Adrenal gland (tissue), 12 donors: Measurements from ENCODE around the gene GLT8D1. TPM values are rescaled to one million over a fixed set of nuclear protein-coding genes. Genes with fewer than 3 reads are reported as not detected.

Experiments used
- DNase-seq, 7 donors: peaks; one replicate each; pipeline ENCODE4 v3.0.0-alpha.2; 2019 to 2020
- H3K27ac ChIP-seq, 5 donors: fragments of 200-600 bp; sonication (generic) in 4 of 5; 1 replicate in 3 of 5; 2 replicates in 2 of 5; pipeline versions ENCODE4 v1.5.1 to v1.8.0; 2016 to 2020; ENCODE audit warnings: mild to moderate bottlenecking in 1 of 5
- H3K27me3 ChIP-seq: fragments of 200-600 bp; 2 replicates; pipeline ENCODE4 v1.8.0; 2021
- H3K36me3 ChIP-seq, 2 donors: fragments of 200-600 bp; replicated peaks in 1 of 2; 1 replicate in 1 of 2; 2 replicates in 1 of 2; pipeline versions ENCODE4 v1.5.1 to v1.8.0; 2018 to 2022
- H3K4me1 ChIP-seq, 2 donors: fragments of 200-600 bp; replicated peaks in 1 of 2; 1 replicate in 1 of 2; 2 replicates in 1 of 2; pipeline versions ENCODE4 v1.5.1 to v1.8.0; 2018 to 2021
- H3K4me3 ChIP-seq, 4 donors: fragments of 200-600 bp; sonication (generic) in 3 of 4; one replicate each; pipeline ENCODE4 v1.5.1; 2016 to 2018
- H3K9me3 ChIP-seq, 3 donors: fragments of 200-600 bp; sonication (generic) in 1 of 3; replicated peaks in 1 of 3; 1 replicate in 2 of 3; 2 replicates in 1 of 3; pipeline versions ENCODE4 v1.5.1 to v1.8.0; 2016 to 2021
- POLR2A ChIP-seq, 2 donors: fragments of 450-650 bp; IDR thresholded peaks; one replicate each; pipeline ENCODE4 v1.6.1; 2017; ENCODE audit warnings: antibody characterized with exemption in 2 of 2, mild to moderate bottlenecking in 2 of 2, moderate library complexity in 1 of 2
- WGBS, 4 donors: extraction: QIAGEN DNeasy Blood & Tissue Kit in 2 of 4; methylation state at CpG; one replicate each; pipeline versions ENCODE4 v1.1.5 to v1.1.7; 2013 to 2017; 5-methylcytosine and 5-hydroxymethylcytosine counted together
- intact Hi-C, 2 donors: fragments of 100-400 bp; cut with DNase I; formaldehyde crosslinking; loops; one replicate each; pipeline versions ENCODE4 v1.14.1 to v1.15.0; 2022 to 2023
- polyA plus RNA-seq, 3 donors: library from polyadenylated mRNA; stranded (reverse); fragments of 200-250 nt in 2 of 3; fragments of 350-450 nt in 1 of 3; fragmentation: Illumina TruSeq in 1 of 3; extraction: RNeasy Lipid Tissue Mini Kit (QIAGEN cat#74804) in 1 of 3; gene quantifications; one replicate each; pipeline ENCODE4 v1.2.3, GENCODE V29; 2013 to 2014
- total RNA-seq, 9 donors: library from RNA; depleted of rRNA in 4 of 9; stranded (reverse); fragments of >200 nt in 4 of 9; fragments of 120-200 nt in 1 of 9; fragmentation: NEBNext Ultra II Directional in 1 of 9; extraction: Animal tissue kit (Norgen Biotek cat#: 25700) in 1 of 9; gene quantifications; one replicate each; pipeline versions ENCODE4 v1.1.0 to v1.2.4, GENCODE V29; 2013 to 2023
- TF ChIP-seq, protein P1 (sequence below), 6 experiments: fragments of 450-650 bp in 4 of 6; fragments of 200-600 bp in 2 of 6; sonication (generic) in 1 of 6; IDR thresholded peaks; 1 replicate in 5 of 6; 2 replicates in 1 of 6; pipeline versions ENCODE4 v1.5.1 to v1.8.0; 2016 to 2021; ENCODE audit warnings: antibody characterized with exemption in 6 of 6, mild to moderate bottlenecking in 2 of 6, moderate library complexity in 1 of 6
- donor health status: healthy with polysubstance abuse.
- donor health status: Bipolar disorder and iron deficiency.
- donor health status: DM: yes; HTN: yes; CAD: no.
- donor health status: DM: no; HTN: no; CAD: no.
- donor health status: DM: no; HTN: no; CAD: no.
- donor health status: DM: yes; HTN: yes; CAD: no.

Gene GLT8D1
- total and polyA plus RNA-seq, 12 donors: 49.1 to 151 (median 62.0) TPM

DNA sequence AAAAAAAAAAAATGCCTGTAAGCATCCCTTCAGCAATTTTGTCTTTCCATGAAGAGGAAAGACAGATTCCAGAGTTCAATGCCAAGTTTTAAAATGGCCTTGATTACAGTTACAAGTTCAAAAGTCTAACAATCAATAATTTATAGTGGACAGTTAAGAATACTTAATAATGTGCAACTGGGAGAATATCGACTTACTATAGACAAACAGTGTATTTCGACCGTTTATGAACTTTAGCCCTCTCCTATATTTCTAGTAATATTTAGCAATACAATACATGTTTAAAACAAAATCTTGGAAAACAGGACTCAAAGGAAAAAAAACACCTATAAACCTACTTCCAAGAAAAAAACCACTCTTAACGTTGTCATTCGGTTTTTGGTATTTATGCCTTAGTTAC, 21.4 kb downstream of the GLT8D1 start:
- Histone ChIP-seq H3K4me1 (peaks cover 37 to 65% of the 10 kb centered on the region in 2 donors), H3K27me3 (no peaks in the 10 kb centered on the region), H3K27ac (peak overlapping the region in 2 of 5 donors; percentile 96 to 98), H3K4me3 (peak overlapping the region in 1 of 4 donors; percentile 94), H3K36me3 (peaks cover 0 to 22% of the 10 kb centered on the region in 2 donors), H3K9me3 (no peaks in the 10 kb centered on the region)
- no peak for TF ChIP-seq POLR2A (IDR thresholded peaks at IDR 0.05)
- TF ChIP-seq, protein P1, sequence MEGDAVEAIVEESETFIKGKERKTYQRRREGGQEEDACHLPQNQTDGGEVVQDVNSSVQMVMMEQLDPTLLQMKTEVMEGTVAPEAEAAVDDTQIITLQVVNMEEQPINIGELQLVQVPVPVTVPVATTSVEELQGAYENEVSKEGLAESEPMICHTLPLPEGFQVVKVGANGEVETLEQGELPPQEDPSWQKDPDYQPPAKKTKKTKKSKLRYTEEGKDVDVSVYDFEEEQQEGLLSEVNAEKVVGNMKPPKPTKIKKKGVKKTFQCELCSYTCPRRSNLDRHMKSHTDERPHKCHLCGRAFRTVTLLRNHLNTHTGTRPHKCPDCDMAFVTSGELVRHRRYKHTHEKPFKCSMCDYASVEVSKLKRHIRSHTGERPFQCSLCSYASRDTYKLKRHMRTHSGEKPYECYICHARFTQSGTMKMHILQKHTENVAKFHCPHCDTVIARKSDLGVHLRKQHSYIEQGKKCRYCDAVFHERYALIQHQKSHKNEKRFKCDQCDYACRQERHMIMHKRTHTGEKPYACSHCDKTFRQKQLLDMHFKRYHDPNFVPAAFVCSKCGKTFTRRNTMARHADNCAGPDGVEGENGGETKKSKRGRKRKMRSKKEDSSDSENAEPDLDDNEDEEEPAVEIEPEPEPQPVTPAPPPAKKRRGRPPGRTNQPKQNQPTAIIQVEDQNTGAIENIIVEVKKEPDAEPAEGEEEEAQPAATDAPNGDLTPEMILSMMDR (IDR thresholded peaks at IDR 0.05): no peak
- DNase-seq: no peak
- WGBS, 4 donors: 30 to 41% (median 36%) methylated on average over 5 of the region's 5 CpGs
- intact Hi-C loops: loop anchor here (5.0 to 10.0 kb wide), 2 partner anchors 149 to 212 kb away; partner anchors contain the start of genes NT5DC2 (in 1 of the 2) and UQCC5 (in 1 of the 2)

GRCh38 chr3:52683611-52684010, 22.0 kb downstream of the GLT8D1 start:
- TF ChIP-seq, protein P1 (IDR thresholded peaks at IDR 0.05): no peak
- no peak for TF ChIP-seq POLR2A (IDR thresholded peaks at IDR 0.05)
- no peaks in the 10 kb centered on the region for H3K27me3 ChIP-seq
- H3K9me3 ChIP-seq: no peaks in the 10 kb centered on the region
- WGBS, 4 donors: 59 to 69% (median 62%) methylated on average over 6 of the region's 6 CpGs
- peak overlapping the region in 3 of 5 donors; percentile 28 to 96 (median 36) for H3K27ac ChIP-seq
- DNase-seq: peak in 4 of 7 donors; percentile 16 to 45 (median 36)
- intact Hi-C loops: loop anchor here (5.0 to 10.0 kb wide), 2 partner anchors 149 to 211 kb away; partner anchors contain the start of genes NT5DC2 (in 1 of the 2) and UQCC5 (in 1 of the 2)
- H3K4me1 ChIP-seq: peaks cover 37 to 65% of the 10 kb centered on the region in 2 donors
- H3K4me3 ChIP-seq: no peak overlapping the region
- H3K36me3 ChIP-seq: peaks cover 0 to 19% of the 10 kb centered on the region in 2 donors

DNA sequence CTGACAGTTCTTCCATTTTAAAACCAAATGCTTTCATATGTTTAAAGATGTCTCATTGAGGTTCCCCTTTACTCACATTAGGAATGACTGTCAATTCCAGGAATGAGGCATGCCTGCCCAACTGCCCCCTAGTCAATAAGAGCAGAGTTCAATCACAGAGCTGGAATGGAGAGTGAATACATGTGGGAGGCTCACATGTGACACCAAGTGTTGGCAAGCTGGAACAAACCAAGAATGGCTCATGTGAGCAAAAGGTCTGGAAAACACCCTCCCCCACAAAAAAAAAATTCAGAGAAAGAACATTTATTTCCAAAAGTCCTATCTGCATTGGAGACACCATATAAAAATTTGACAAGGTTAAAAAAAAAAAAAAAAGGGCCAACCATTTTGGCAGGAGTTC, 23.6 kb downstream of the GLT8D1 start:
- H3K9me3 ChIP-seq: no peaks in the 10 kb centered on the region
- H3K36me3 ChIP-seq: peaks cover 0 to 17% of the 10 kb centered on the region in 2 donors
- H3K27ac ChIP-seq: peak overlapping the region in 4 of 5 donors; percentile 55 to 96 (median 66)
- H3K27me3 ChIP-seq: no peaks in the 10 kb centered on the region
- DNase-seq: peak; percentile 46 to 71 (median 64)
- peaks cover 37 to 61% of the 10 kb centered on the region in 2 donors for H3K4me1 ChIP-seq
- TF ChIP-seq, protein P1 (IDR thresholded peaks at IDR 0.05): no peak
- no peak for TF ChIP-seq POLR2A (IDR thresholded peaks at IDR 0.05)
- intact Hi-C loops: loop anchor here (5.0 to 10.0 kb wide), 2 partner anchors 147 to 210 kb away; partner anchors contain the start of genes NT5DC2 (in 1 of the 2) and UQCC5 (in 1 of the 2)
- no peak overlapping the region for H3K4me3 ChIP-seq

DNA sequence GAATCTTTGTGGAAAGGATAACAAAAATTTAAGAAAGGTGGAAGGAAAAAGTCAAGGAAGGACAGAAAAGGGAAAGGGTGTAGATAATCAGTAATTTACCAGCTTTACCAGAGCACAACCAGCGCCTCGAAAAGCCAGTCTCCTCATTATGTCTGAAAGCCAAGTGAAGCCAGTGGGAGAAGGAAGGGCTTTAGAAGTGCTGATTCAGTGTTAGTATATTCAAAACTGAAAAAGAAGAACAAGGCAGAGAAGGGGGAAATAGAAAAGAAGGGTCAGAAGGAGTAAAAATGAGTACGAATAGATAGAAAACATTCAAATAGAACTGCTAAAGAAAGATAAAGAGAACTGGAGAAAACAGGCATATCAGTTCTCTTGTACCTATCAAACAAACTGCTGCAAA, 24.0 kb downstream of the GLT8D1 start:
- H3K36me3 ChIP-seq: peaks cover 0 to 22% of the 10 kb centered on the region in 2 donors
- WGBS, 4 donors: 48 to 62% (median 56%) methylated on average over 3 of the region's 3 CpGs
- TF ChIP-seq, protein P1 (IDR thresholded peaks at IDR 0.05): no peak
- TF ChIP-seq POLR2A (IDR thresholded peaks at IDR 0.05): no peak
- no peak overlapping the region for H3K4me3 ChIP-seq
- DNase-seq: no peak
- no peaks in the 10 kb centered on the region for H3K9me3 ChIP-seq
- peak overlapping the region in 4 of 5 donors; percentile 55 to 96 (median 66) for H3K27ac ChIP-seq
- no peaks in the 10 kb centered on the region for H3K27me3 ChIP-seq
- peaks cover 33 to 57% of the 10 kb centered on the region in 2 donors for H3K4me1 ChIP-seq
- intact Hi-C loops: loop anchor here (5.0 to 10.0 kb wide), 2 partner anchors 147 to 209 kb away; partner anchors contain the start of genes NT5DC2 (in 1 of the 2) and UQCC5 (in 1 of the 2)
